ENCODE measurements around the gene ZNF718.

GRCh38 chr4:113732-114131, 10.6 kb upstream of the ZNF718 start:
- TF ChIP-seq REST (IDR thresholded peaks at IDR 0.05; ENCODE audit: borderline replicate concordance) (no peak), EP300 (conservative IDR thresholded peaks at IDR 0.05; ENCODE audit: poor library complexity, severe bottlenecking) (no peak), EZH2 (IDR thresholded peaks at IDR 0.05; ENCODE audit: borderline replicate concordance, insufficient read depth, low read length, poor library complexity, severe bottlenecking) (no peak), POLR2AphosphoS5 (IDR thresholded peaks at IDR 0.05) (no peak), CTCF (IDR thresholded peaks at IDR 0.05; ENCODE audit: poor library complexity, severe bottlenecking) (no peak), MXI1 (conservative IDR thresholded peaks at IDR 0.05; ENCODE audit: poor library complexity, severe bottlenecking) (no peak)
